Transverse colon (tissue), 4 donors: ENCODE data around the gene BAIAP2. TPM values are rescaled to one million over a fixed set of nuclear protein-coding genes. Genes with fewer than 3 reads are reported as not detected.

Experiments
- DNase-seq: peaks from one replicate; pipeline ENCODE4 v3.0.0-alpha.2; 2019
- H3K27ac ChIP-seq, 4 donors: fragments of 200-600 bp; sonication (generic); 2 replicates each; pipeline ENCODE4 v1.5.1; 2016 to 2018; ENCODE audit warnings: inconsistent platforms in 4 of 4
- H3K27me3 ChIP-seq: fragments of 200-600 bp; sonication (generic); 2 replicates; pipeline ENCODE4 v1.5.1; 2017; ENCODE audit warnings: inconsistent platforms
- H3K36me3 ChIP-seq, 4 donors: fragments of 200-600 bp; sonication (generic); 2 replicates each; pipeline ENCODE4 v1.5.1; 2017 to 2019; ENCODE audit warnings: inconsistent platforms in 4 of 4
- H3K4me1 ChIP-seq, 4 donors: fragments of 200-600 bp; sonication (generic); 2 replicates each; pipeline ENCODE4 v1.5.1; 2017 to 2020; ENCODE audit warnings: inconsistent platforms in 4 of 4
- H3K4me3 ChIP-seq, 4 donors: fragments of 200-600 bp; sonication (generic); 1 replicate in 1 of 4; 2 replicates in 3 of 4; pipeline versions ENCODE4 v1.5.1 to v1.6.1; 2017 to 2019; ENCODE audit warnings: inconsistent platforms in 4 of 4
- H3K9me3 ChIP-seq, 2 donors: fragments of 200-600 bp; sonication (generic); 2 replicates each; pipeline ENCODE4 v1.5.1; 2017 to 2019; ENCODE audit warnings: inconsistent platforms in 2 of 2
- EP300 ChIP-seq: sonication (generic); formaldehyde crosslinking; IDR thresholded peaks from one replicate; pipeline ENCODE4 v1.6.1; 2017; ENCODE audit warnings: antibody characterized with exemption, low read depth
- POLR2A ChIP-seq: fragments of 450-650 bp; IDR thresholded peaks from one replicate; pipeline ENCODE4 v1.6.1; 2016; ENCODE audit warnings: antibody characterized with exemption, mild to moderate bottlenecking, moderate library complexity
- POLR2AphosphoS5 ChIP-seq, 3 donors: sonication (generic); formaldehyde crosslinking; IDR thresholded peaks; one replicate each; pipeline ENCODE4 v1.6.1; 2016; ENCODE audit warnings: antibody characterized with exemption in 3 of 3
- WGBS, 2 donors: methylation state at CpG; one replicate each; pipeline ENCODE4 v1.1.5; 2018; ENCODE audit warnings: low coverage in 1 of 2; 5-methylcytosine and 5-hydroxymethylcytosine counted together
- in situ Hi-C, 4 donors: fragments of 200-750 bp; cut with MboI; loops; one replicate each; pipeline versions ENCODE4 v1.15.0 to v1.15.1; 2017; ENCODE audit warnings: low sequenced_read_pairs in 3 of 4, low pct_ligation_motif_present in 1 of 4, low pct_unique_long_range_greater_than_20kb in 1 of 4
- intact Hi-C: fragments of 100-400 bp; cut with DNase I; formaldehyde crosslinking; loops from one replicate; pipeline ENCODE4 v1.15.1; 2023; ENCODE audit warnings: low total_unique reads
- total RNA-seq, 4 donors: library from RNA; depleted of rRNA; stranded (reverse); fragments of >200 nt; gene quantifications; one replicate each; pipeline ENCODE4 v1.1.0, GENCODE V29; 2016
- TF ChIP-seq, protein P1 (sequence below), 5 experiments: fragments of 200-600 bp in 3 of 5; fragments of 450-650 bp in 2 of 5; sonication (generic) in 3 of 5; IDR thresholded peaks; 1 replicate in 2 of 5; 2 replicates in 3 of 5; pipeline ENCODE4 v1.5.1; 2016 to 2017; ENCODE audit warnings: antibody characterized with exemption in 5 of 5, inconsistent platforms in 3 of 5, mild to moderate bottlenecking in 2 of 5, moderate library complexity in 1 of 5

Gene BAIAP2
- total RNA-seq, 4 donors from 2014 or later, result 11.7 to 62.1 (median 39.6) TPM

DNA sequence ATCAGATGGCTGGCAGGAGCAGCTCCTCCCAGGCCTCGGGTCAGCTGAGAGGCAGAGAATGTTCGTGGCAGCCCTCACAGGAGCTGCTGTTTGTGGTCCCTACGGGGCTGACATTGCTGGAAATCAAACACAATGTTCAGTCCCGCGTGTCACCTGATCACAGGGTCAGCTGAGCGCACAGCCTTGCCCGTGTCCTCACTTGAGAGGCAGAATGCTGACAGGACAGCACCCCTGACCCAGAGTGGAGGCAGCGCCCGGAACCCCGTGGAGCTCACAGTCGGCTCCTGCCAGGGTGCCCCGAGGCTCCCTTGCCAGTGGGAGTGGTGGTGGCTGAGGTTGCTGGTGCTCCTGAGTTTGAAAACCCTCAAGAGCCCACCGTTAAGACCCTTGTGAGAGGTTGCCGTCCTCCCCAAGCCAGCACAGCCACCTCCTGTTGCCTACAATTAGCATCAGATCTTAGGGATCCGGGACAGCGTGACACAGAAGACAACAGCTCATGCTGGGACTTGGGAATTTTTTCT is 47.0 kb upstream of the BAIAP2 start:
- Histone ChIP-seq H3K36me3 (no peaks in the 10 kb centered on the region), H3K9me3 (no peaks in the 10 kb centered on the region), H3K27ac (peak overlapping the region in 1 of 4 donors; percentile 34), H3K4me1 (peaks cover 6 to 29% (median 23%) of the 10 kb centered on the region in 4 donors), H3K27me3 (no peaks in the 10 kb centered on the region), H3K4me3 (no peak overlapping the region)
- in situ Hi-C loops, result loop anchor here in 2 of 4 donors (10.0 kb wide), 2 partner anchors 553 to 563 kb away; no protein-coding TSS in a partner anchor
- intact Hi-C loops, result loop anchor here (2.0 to 5.0 kb wide), 2 partner anchors 44 to 113 kb away; no protein-coding TSS in a partner anchor
- DNase-seq, result no peak
- TF ChIP-seq POLR2A, result no peak
- no peak for TF ChIP-seq EP300
- 74% methylated on average over 16 of the region's 16 CpGs; no CpG with 5 or more reads in 1 of the 2 donors for WGBS, 2 donors

DNA sequence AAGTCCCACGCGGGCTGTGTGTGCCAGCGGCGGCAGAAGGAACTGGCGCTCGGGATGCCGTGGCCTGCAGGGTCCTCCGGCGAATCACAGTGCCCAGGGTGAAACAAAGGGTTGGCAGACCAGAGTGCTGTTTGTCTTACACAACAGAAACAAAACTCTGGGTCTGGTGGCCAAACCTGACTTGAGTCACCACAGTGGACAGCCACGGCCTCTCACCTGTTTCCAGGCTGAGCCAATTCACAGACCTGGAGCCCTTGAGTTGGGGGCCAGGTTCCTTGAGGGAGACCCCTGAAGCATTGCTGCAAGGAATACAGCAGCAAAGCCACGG is 45.4 kb upstream of the BAIAP2 start:
- WGBS, 2 donors, result 51% methylated on average over 11 of the region's 11 CpGs; no CpG with 5 or more reads in 1 of the 2 donors
- intact Hi-C loops (loop anchor here (2.0 to 5.0 kb wide), 2 partner anchors 43 to 111 kb away; no protein-coding TSS in a partner anchor), in situ Hi-C loops (loop anchor here in 2 of 4 donors (10.0 kb wide), 2 partner anchors 555 to 565 kb away; no protein-coding TSS in a partner anchor)
- TF ChIP-seq EP300, result no peak
- TF ChIP-seq, protein P1, sequence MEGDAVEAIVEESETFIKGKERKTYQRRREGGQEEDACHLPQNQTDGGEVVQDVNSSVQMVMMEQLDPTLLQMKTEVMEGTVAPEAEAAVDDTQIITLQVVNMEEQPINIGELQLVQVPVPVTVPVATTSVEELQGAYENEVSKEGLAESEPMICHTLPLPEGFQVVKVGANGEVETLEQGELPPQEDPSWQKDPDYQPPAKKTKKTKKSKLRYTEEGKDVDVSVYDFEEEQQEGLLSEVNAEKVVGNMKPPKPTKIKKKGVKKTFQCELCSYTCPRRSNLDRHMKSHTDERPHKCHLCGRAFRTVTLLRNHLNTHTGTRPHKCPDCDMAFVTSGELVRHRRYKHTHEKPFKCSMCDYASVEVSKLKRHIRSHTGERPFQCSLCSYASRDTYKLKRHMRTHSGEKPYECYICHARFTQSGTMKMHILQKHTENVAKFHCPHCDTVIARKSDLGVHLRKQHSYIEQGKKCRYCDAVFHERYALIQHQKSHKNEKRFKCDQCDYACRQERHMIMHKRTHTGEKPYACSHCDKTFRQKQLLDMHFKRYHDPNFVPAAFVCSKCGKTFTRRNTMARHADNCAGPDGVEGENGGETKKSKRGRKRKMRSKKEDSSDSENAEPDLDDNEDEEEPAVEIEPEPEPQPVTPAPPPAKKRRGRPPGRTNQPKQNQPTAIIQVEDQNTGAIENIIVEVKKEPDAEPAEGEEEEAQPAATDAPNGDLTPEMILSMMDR (IDR thresholded peaks at IDR 0.05), result no peak
- TF ChIP-seq POLR2A, result no peak
- TF ChIP-seq POLR2AphosphoS5 (IDR thresholded peaks at IDR 0.05), result no peak
- Histone ChIP-seq H3K9me3 (no peaks in the 10 kb centered on the region), H3K27me3 (no peaks in the 10 kb centered on the region), H3K27ac (no peak overlapping the region), H3K4me3 (peak overlapping the region in 1 of 4 donors; percentile 44), H3K36me3 (no peaks in the 10 kb centered on the region), H3K4me1 (peaks cover 13 to 43% (median 30%) of the 10 kb centered on the region in 4 donors)
- no peak for DNase-seq

DNA sequence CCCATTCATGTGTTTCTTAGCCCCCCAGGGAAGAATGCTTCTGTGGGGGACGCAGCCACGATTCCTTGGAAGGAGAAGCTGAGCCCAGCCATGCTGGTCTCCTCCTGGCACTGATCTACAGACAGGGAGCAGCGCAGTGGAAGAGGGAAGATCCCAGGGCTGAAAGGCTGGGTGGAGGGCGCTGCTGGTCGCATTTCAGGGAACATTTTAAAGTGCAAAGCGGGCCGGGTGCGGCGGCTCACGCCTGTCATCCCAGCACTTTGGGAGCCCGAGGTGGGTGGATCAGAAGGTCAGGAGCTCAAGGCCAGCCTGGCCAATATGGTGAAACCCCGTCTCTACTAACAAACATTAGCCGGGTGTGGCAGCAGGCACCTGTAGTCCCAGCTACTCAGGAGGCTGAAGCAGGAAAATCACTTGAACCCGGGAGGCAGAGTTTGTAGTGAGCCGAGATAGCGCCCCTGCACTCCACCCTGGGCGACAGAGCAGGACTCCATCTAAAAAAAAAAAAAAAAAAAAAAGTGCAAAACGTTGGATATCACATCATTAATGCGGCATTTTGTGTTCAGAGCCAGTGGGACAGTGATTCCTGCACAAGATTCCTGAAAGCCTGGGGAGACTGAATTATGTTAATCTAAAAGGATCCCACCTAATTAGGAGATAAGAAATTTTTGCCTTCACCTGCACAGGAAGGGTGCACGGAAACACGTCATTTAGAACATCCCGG is 43.9 kb upstream of the BAIAP2 start:
- H3K9me3 ChIP-seq, result no peaks in the 10 kb centered on the region
- H3K27me3 ChIP-seq, result no peaks in the 10 kb centered on the region
- TF ChIP-seq, protein P1 (IDR thresholded peaks at IDR 0.05), result peak in 1 of 5 experiments; percentile 38
- no peak for TF ChIP-seq EP300
- no peak for DNase-seq
- H3K36me3 ChIP-seq, result peaks cover 0 to 11% (median 3%) of the 10 kb centered on the region in 4 donors
- intact Hi-C loops, result loop anchor here (2.0 to 5.0 kb wide), 2 partner anchors 104 to 251 kb away; no protein-coding TSS in a partner anchor
- peak overlapping the region; percentile 75 to 100 (median 99) for H3K4me3 ChIP-seq
- peaks cover 13 to 43% (median 30%) of the 10 kb centered on the region in 4 donors for H3K4me1 ChIP-seq
- peak overlapping the region; percentile 61 to 92 (median 90) for H3K27ac ChIP-seq
- in situ Hi-C loops, result loop anchor here in 1 of 4 donors (10.0 kb wide), 1 partner anchor 114 kb away; no protein-coding TSS in a partner anchor
- 21 to 33% methylated on average over 4 to 22 of the region's 22 CpGs for WGBS, 2 donors

DNA sequence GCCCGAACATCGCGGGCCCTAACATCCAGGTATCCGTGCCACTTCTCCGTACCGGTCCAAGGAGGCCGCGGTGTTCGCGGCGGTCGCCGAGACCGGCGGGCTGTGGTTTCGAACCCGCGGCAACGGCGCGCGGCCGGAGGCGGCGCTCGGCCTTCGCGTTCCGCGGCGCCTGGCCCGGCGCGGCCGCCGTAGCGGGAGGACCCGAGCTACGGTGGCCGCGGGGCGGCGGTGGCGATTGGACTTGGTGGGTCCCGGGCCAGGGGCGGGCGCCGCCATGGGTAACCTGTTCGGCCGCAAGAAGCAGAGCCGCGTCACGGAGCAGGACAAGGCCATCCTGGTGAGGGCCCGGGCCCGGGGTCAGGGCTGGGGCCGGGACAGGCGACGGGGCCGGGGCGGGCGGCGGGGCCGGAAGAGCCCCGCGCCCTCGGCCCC is 43.3 kb upstream of the BAIAP2 start, which contains the start of gene CHMP6:
TSS of gene CHMP6 (plus strand) at position 197 of the 432 bp plus-strand sequence. CDS start at position 275, 78 bp downstream.
- Histone ChIP-seq H3K4me3 (peak within 1 kb of the TSS; percentile 75 to 100 (median 99)), H3K4me1 (peaks cover 13 to 43% (median 30%) of the 10 kb centered on the region in 4 donors), H3K36me3 (peaks cover 0 to 16% (median 5%) of the 10 kb centered on the region in 4 donors), H3K9me3 (no peaks in the 10 kb centered on the region), H3K27me3 (no peaks in the 10 kb centered on the region), H3K27ac (peak within 1 kb of the TSS; percentile 61 to 92 (median 90))
- DNase-seq, result peak; percentile 76
- 0% methylated on average over 16 of the region's 66 CpGs; no CpG with 5 or more reads in 1 of the 2 donors for WGBS, 2 donors
- in situ Hi-C loops (loop anchor here in 1 of 4 donors (10.0 kb wide), 1 partner anchor 113 kb away; no protein-coding TSS in a partner anchor), intact Hi-C loops (loop anchor here (2.0 to 5.0 kb wide), 2 partner anchors 103 to 251 kb away; no protein-coding TSS in a partner anchor)
- TF ChIP-seq POLR2A, result no peak
- TF ChIP-seq POLR2AphosphoS5 (IDR thresholded peaks at IDR 0.05), result peak; percentile 38 to 56 (median 42)
- TF ChIP-seq EP300, result no peak
- TF ChIP-seq, protein P1 (IDR thresholded peaks at IDR 0.05), result peak in 1 of 5 experiments; percentile 35
